ENCODE results near the gene PCYT1A.

DNA sequence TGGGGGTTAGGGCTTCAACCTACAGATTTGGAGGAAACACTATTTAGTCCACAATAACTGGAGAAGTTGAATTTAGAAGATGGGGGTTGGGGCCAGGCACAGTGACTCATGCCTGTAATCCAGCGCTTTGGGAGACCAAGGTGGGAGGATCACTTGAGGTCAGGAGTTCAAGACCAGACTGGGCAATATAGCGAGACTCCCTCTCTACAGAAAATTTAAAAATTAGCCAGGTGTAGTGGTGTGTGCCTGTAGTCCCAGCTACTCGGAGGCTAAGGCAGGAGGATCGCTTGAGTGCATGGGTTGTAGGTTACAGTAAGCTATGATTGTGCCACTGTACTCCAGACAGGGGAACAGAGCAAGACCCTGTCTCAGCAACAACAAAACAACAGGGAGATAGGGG lies 35.5 kb upstream of the PCYT1A start:
- TF ChIP-seq, protein P1, sequence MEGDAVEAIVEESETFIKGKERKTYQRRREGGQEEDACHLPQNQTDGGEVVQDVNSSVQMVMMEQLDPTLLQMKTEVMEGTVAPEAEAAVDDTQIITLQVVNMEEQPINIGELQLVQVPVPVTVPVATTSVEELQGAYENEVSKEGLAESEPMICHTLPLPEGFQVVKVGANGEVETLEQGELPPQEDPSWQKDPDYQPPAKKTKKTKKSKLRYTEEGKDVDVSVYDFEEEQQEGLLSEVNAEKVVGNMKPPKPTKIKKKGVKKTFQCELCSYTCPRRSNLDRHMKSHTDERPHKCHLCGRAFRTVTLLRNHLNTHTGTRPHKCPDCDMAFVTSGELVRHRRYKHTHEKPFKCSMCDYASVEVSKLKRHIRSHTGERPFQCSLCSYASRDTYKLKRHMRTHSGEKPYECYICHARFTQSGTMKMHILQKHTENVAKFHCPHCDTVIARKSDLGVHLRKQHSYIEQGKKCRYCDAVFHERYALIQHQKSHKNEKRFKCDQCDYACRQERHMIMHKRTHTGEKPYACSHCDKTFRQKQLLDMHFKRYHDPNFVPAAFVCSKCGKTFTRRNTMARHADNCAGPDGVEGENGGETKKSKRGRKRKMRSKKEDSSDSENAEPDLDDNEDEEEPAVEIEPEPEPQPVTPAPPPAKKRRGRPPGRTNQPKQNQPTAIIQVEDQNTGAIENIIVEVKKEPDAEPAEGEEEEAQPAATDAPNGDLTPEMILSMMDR (IDR thresholded peaks at IDR 0.05 in 4 of 5, conservative IDR thresholded peaks at IDR 0.05 in 1 of 5), result no peak
- TF ChIP-seq POLR2A (IDR thresholded peaks at IDR 0.05), result no peak
